Epithelial cell of prostate (primary cell): ENCODE data around the gene ILF2.
"Not testable (repeated sequence)": the region's sequence is repeated elsewhere in the genome, so short reads cannot be mapped to it uniquely, and the experiment has no call there.

Source experiments
- DNase-seq: peaks from one replicate; pipeline ENCODE4 v3.0.0-alpha.2; 2011; ENCODE audit warnings: low read depth, low spot score
- H3K27ac ChIP-seq: fragments of 450-650 bp; 2 replicates; pipeline ENCODE4 v1.5.1; 2017; ENCODE audit warnings: mild to moderate bottlenecking

Gene ILF2

GRCh38 chr1:153680120-153680403, 9.3 kb upstream of the ILF2 start:
- H3K27ac ChIP-seq: no peak overlapping the region
- DNase-seq: no peak

DNA sequence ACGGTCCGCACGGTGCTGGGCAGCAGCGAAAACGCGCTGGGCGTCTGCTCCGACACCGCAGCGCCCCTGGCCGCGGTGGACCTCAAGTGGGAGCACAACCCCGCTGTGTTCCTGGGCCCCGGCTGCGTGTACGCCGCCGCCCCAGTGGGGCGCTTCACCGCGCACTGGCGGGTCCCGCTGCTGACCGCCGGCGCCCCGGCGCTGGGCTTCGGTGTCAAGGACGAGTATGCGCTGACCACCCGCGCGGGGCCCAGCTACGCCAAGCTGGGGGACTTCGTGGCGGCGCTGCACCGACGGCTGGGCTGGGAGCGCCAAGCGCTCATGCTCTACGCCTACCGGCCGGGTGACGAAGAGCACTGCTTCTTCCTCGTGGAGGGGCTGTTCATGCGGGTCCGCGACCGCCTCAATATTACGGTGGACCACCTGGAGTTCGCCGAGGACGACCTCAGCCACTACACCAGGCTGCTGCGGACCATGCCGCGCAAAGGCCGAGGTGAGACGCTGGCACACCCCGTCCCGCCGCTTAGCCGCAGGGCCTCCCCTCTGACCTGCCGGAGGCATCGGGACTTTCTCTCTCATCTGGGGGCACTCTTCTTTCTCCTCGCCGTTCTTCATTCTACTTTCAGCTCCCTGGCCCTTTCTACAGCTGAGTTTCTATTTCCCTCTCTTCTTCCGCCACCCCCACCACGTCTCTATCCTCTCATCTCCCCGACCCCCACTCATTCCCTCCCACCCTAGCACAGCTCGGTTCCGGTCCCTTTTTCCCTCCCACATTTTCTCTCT, 8.7 kb upstream of the ILF2 start:
- H3K27ac ChIP-seq: no peak overlapping the region
- DNase-seq: no peak

DNA sequence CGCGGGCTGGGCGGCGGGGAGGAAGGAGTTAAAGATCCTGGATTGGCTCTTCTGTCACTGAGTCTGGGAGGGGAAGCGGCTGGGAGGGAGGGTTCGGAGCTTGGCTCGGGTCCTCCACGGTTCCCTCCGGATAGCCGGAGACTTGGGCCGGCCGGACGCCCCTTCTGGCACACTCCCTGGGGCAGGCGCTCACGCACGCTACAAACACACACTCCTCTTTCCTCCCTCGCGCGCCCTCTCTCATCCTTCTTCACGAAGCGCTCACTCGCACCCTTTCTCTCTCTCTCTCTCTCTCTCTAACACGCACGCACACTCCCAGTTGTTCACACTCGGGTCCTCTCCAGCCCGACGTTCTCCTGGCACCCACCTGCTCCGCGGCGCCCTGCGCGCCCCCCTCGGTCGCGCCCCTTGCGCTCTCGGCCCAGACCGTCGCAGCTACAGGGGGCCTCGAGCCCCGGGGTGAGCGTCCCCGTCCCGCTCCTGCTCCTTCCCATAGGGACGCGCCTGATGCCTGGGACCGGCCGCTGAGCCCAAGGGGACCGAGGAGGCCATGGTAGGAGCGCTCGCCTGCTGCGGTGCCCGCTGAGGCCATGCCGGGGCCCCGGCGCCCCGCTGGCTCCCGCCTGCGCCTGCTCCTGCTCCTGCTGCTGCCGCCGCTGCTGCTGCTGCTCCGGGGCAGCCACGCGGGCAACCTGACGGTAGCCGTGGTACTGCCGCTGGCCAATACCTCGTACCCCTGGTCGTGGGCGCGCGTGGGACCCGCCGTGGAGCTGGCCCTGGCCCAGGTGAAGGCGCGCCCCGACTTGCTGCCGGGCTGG, 7.9 kb upstream of the ILF2 start, which contains the start of gene NPR1:
Gene NPR1 (plus strand): TSS at position 170 of the 818 bp plus-strand sequence. CDS start 421 bp downstream, at position 591.
- DNase-seq: no peak
- H3K27ac ChIP-seq: no peak within 1 kb of the TSS

DNA sequence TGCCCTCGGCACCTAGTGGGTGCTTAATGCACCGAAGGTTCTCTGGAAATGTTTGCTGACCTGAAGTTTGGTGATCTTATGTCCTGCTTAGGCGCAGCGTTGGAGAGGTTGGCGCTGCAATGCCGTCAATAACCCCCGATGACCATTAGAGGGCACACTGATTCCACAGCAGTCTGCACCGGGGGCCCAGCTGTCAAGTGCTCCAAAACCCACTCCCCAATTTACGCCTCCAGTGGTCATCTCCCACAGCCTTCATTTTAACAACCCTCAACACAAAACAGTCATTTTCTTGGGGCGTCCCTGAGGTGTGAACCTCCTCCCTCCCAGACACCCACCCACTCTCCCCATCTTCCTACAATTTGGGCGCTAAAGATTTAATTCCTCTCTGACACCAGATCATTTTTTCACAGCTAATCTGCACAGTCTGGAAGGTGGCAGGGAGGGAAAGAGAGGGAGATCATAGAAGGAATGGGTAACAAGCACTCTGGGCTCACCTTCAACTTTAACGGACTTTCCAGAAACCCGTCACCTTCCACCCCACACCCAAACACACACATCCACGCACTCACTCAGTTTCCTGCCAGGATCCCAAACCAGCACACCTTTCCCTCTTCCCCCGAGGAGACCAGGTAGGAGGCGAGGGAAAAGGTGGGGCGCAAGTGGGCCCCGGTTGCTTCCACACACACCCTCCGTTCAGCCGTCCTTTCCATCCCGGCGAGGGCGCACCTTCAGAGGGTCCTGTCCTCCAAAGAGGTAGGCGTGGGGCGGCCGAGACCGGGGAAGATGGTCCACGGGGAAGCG, 7.1 kb upstream of the ILF2 start:
- no peak for DNase-seq
- H3K27ac ChIP-seq: no peak overlapping the region

GRCh38 chr1:153673511-153673910, 2.7 kb upstream of the ILF2 start:
- DNase-seq: no peak
- no peak overlapping the region for H3K27ac ChIP-seq

DNA sequence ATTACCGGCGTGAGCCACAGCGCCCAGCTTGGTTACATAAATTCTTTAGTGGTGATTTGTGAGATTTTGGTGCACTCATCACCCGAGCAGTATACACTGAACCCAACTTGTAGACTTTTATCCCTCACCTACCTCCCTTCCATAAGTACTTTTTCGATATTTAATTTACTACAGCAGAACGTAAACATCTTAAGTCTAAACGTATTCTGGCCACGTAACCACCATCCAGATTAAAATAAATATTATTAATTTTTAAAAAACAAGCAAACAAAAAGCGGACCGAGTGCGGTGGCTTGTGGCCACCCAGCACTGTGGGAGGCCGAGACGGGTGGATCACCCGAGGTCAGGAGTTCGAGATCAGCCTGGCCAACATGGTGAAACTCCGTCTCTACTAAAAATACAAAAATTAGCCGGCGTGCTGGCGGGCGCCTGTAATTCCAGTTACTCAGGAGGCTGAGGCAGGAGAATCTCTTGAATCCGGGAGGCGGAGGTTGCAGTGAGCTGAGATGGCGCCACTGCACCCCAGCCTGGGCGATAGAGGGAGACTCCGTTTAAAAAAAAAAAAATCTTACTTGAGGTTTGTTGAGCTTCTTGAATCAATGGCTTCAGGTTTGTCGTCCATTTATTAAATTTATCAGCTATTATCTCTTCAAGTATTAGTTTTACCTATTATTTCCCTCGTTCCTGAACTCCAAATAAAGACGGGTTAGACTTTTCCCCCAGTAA, 998 bp upstream of the ILF2 start:
- not testable (repeated sequence) for DNase-seq
- peak overlapping the region; percentile 83 for H3K27ac ChIP-seq

DNA sequence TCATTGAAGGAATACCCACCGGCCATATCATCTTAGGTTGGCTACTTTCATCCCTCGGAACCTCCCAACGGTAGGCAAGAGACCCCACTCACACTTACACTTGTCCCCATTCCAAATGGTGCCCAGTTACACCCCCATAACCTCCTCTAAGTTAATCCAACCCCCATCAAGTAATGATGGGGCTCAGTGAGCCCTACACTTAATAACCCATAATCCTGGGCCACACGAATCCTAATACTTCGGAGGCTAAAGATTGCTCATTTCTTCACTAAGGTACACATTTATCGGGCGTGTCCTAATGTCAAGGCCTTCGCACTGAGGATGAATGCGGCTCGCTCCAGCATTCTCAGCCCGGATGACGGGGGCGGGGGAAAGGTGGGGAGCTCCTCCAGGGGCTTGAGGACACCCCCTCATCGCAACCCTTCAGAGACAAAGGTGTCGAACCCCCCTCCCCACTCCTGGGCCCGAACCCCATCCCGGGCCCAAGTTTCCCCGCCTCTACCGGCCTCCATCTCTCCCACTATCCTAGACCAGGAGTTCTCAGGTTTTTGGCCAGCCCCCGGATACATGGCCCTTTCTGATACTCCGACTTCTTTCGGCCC, 435 bp downstream of the ILF2 start:
- peak overlapping the region; percentile 83 for H3K27ac ChIP-seq
- no peak for DNase-seq

- H3K27ac ChIP-seq: no peak overlapping the region
- no peak for DNase-seq
Observed at GRCh38 chr1:153669606-153670005, 1.2 kb downstream of the ILF2 start.

DNA sequence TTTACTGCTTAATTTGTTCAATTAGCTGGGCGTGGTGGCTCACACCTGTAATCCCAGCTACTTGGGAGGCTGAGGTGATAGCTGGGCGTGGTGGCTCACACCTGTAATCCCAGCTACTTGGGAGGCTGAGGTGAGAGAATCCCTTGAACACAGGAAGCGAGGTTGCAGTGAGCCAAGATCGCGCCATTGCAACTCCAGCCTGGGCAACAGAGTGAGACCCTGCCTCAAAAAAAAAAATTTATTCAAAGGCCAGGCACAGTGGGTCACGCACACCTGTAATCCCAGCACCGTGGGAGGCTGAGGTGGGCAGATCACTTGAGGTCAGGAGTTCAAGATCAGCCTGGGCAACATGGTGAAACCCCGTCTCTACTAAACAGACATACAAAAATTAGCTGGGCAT, 2.1 kb downstream of the ILF2 start:
- DNase-seq: not testable (repeated sequence)

DNA sequence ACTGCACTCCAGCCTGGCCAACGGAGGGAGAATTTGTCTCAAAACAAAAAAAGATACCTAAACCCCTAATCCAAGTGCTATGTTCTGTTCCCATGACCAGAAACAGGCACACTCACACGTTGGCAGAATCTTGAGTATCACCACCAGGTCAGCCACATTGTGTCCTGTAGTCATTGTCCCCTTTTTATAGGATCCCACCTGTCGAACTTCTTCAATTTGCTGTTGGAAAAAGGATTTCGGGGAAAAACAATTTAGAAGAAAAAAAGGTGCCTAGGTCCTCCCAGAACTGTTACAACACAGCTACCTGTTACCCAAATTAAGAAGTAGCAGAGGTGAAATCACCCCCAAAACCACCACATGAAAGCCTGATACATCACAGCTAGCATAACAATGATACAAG, 3.4 kb downstream of the ILF2 start:
- no peak for DNase-seq
- H3K27ac ChIP-seq: no peak overlapping the region

More for the DNA sequence above, 2.1 kb downstream of the ILF2 start:
- not testable (repeated sequence) for H3K27ac ChIP-seq

DNA sequence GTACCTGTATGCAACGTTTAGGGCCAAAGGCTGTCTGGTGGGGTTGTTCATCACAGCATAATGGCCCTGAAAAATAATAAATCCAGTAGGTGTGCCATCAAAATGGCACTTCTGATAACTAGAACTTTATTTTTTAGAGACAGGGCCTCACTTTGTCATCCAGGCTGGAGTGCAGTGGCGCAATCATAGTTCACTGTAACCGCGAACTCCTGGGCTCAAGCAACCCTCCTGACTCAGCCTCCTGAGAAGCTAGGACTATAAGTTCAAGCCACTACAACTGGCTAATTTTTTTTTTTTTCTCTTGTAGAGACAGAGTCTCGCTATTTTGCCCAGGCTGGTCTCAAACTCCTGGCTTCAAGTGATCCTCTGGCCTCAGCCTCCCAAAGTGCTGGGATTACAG, 7.6 kb downstream of the ILF2 start:
- peak overlapping the region; percentile 2 for H3K27ac ChIP-seq
- no peak for DNase-seq

DNA sequence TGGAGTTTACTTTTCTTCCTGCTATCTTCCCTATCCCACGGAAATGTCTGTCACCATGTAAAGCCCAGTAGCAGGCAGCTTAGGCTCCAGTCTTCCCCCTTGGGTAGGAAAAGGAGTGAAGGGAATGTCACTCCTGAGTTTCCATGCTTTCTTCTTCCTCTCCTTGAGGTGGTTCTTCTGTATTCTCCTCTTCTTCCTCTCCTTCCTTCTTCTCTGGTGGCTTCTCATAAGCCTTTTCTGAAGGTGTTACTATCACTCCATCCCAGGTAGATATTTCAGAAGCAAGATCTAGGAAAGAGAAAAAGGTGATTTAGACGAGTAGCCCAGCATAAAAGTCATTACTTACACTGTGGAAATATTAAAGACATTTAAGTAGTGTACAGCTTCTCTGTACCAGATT, 8.5 kb downstream of the ILF2 start:
- DNase-seq: no peak
- no peak overlapping the region for H3K27ac ChIP-seq

GRCh38 chr1:153661111-153661708, 9.6 kb downstream of the ILF2 start:
- no peak overlapping the region for H3K27ac ChIP-seq
- DNase-seq: no peak

GRCh38 chr1:153659656-153660055, 11.1 kb downstream of the ILF2 start:
- H3K27ac ChIP-seq: no peak overlapping the region
- no peak for DNase-seq

GRCh38 chr1:153659175-153659534, 11.6 kb downstream of the ILF2 start:
- peak overlapping the region; percentile 74 for H3K27ac ChIP-seq
- no peak for DNase-seq

DNA sequence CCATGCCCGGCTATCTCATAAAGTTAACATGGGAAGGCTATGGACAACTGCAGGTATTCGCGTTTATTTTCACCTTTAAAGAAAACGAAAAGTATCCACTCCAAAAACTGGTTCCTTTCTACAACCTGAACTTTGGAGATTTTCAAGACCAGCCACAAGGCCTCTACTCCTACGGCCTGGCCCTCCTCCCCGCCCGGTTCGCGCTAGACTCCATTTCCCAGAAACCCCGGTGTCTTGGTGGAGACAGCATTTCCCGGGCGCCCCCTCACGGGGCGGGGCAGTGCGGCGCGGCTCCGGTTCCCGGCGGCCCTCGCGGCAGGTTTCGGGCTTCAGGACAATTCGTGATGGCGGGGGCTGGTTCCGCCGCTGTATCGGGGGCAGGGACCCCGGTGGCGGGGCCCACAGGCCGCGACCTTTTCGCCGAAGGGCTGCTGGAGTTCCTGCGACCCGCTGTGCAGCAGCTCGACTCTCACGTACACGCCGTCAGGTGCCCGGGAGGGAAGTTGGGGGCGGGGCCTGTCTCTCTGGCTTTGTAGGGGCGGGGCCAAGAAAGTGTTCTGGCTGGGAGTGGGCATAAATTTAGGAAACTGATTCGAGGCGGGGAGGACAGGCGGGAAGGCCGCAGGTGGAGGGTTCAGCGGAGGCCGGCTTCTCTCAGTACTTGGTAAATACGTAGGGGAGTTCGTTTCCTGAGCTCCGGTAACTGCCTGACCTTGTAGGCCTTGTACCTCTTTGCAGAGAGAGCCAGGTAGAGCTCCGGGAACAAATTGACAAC, 12.2 kb downstream of the ILF2 start, which contains the start of gene SNAPIN:
Gene SNAPIN (plus strand): TSS at position 304 of the 775 bp plus-strand sequence. CDS start 41 bp downstream, at position 345.
- peak within 1 kb of the TSS; percentile 74 for H3K27ac ChIP-seq
- no peak for DNase-seq

- H3K27ac ChIP-seq: no peak overlapping the region
- no peak for DNase-seq
Observed at GRCh38 chr1:153655333-153655732, 15.5 kb downstream of the ILF2 start.

GRCh38 chr1:153652805-153653500, 17.8 kb downstream of the ILF2 start:
- H3K27ac ChIP-seq: peak overlapping the region; percentile 75

More at GRCh38 chr1:153652805-153653500, 17.8 kb downstream of the ILF2 start:
- DNase-seq: peak; percentile 31
